Keratinocyte (primary cell): ENCODE results near the gene GLYAT. TPM values are rescaled to one million over a fixed set of nuclear protein-coding genes. Genes with fewer than 3 reads are reported as not detected.

Experiments used
- DNase-seq: peaks from one replicate; pipeline ENCODE4 v3.0.0-alpha.2; 2011; ENCODE audit warnings: low read depth, missing footprints, low spot score
- FAIRE-seq: peaks from 2 replicates; lab custom pipeline; 2011; peaks lifted over from hg19 to GRCh38; lab: Jason Lieb, UNC
- H2AFZ ChIP-seq: 2 replicates; pipeline ENCODE4 v1.6.0; 2012; ENCODE audit warnings: low read length, control low read depth, inconsistent platforms; ENCODE audit not compliant: control insufficient read depth
- H3K27ac ChIP-seq: 2 replicates; pipeline ENCODE4 v1.5.1; 2011; ENCODE audit warnings: low read length; ENCODE audit not compliant: control insufficient read depth, insufficient read depth
- H3K27me3 ChIP-seq: 3 replicates; pipeline ENCODE4 v1.6.0; 2011; ENCODE audit warnings: low read length; ENCODE audit not compliant: control insufficient read depth, insufficient read depth; ENCODE audit errors: extremely low read depth
- H3K36me3 ChIP-seq, 2 experiments: 2 replicates in 1 of 2; 3 replicates in 1 of 2; pipeline ENCODE4 v1.5.1; 2011; ENCODE audit warnings: low read length in 2 of 2, mild to moderate bottlenecking in 1 of 2; ENCODE audit not compliant: control insufficient read depth in 2 of 2, insufficient read depth in 2 of 2; ENCODE audit errors: extremely low read depth in 1 of 2
- H3K4me1 ChIP-seq: 3 replicates; pipeline ENCODE4 v1.5.1; 2011; ENCODE audit warnings: low read length; ENCODE audit not compliant: control insufficient read depth, insufficient read depth; ENCODE audit errors: extremely low read depth
- H3K4me2 ChIP-seq: 3 replicates; pipeline ENCODE4 v1.6.0; 2011; ENCODE audit warnings: low read depth, low read length; ENCODE audit not compliant: control insufficient read depth, insufficient read depth; ENCODE audit errors: extremely low read depth
- H3K4me3 ChIP-seq, 3 experiments: fragments of 200-600 bp in 1 of 3; sonication (generic) in 1 of 3; 2 replicates in 2 of 3; 3 replicates in 1 of 3; pipeline ENCODE4 v1.5.1; 2011 to 2016; ENCODE audit warnings: low read length in 3 of 3, mild to moderate bottlenecking in 3 of 3, control low read depth in 2 of 3, inconsistent platforms in 1 of 3, low read depth in 1 of 3, mixed read lengths in 1 of 3, mixed run types in 1 of 3, moderate library complexity in 1 of 3; ENCODE audit not compliant: control insufficient read depth in 2 of 3, insufficient read depth in 2 of 3; ENCODE audit errors: extremely low read depth in 1 of 3
- H3K79me2 ChIP-seq: 2 replicates; pipeline ENCODE4 v1.6.0; 2012; ENCODE audit warnings: low read length; ENCODE audit not compliant: control insufficient read depth, insufficient read depth
- H3K9ac ChIP-seq: 3 replicates; pipeline ENCODE4 v1.6.0; 2011; ENCODE audit warnings: low read length; ENCODE audit not compliant: control insufficient read depth, insufficient read depth; ENCODE audit errors: extremely low read depth
- H3K9me1 ChIP-seq: 3 replicates; pipeline ENCODE4 v1.6.0; 2011; ENCODE audit warnings: low read length; ENCODE audit not compliant: control insufficient read depth, insufficient read depth; ENCODE audit errors: extremely low read depth
- H3K9me3 ChIP-seq: 2 replicates; pipeline ENCODE4 v1.5.1; 2012; ENCODE audit warnings: low read depth, low read length; ENCODE audit not compliant: control insufficient read depth
- H4K20me1 ChIP-seq: 3 replicates; pipeline ENCODE4 v1.6.0; 2011; ENCODE audit warnings: low read length; ENCODE audit not compliant: control insufficient read depth, insufficient read depth; ENCODE audit errors: extremely low read depth
- CTCF ChIP-seq, 3 experiments: IDR thresholded peaks in 1 of 3; conservative IDR thresholded peaks in 1 of 3; optimal IDR thresholded peaks in 1 of 3; 2 replicates in 2 of 3; 3 replicates in 1 of 3; pipeline versions ENCODE3 to v1.5.1; 2011; ENCODE audit warnings: low read length in 3 of 3, mild to moderate bottlenecking in 3 of 3, moderate library complexity in 2 of 3, control low read depth in 1 of 3, inconsistent platforms in 1 of 3; ENCODE audit not compliant: insufficient read depth in 2 of 3; ENCODE audit errors: extremely low read depth in 1 of 3
- EZH2 ChIP-seq: IDR thresholded peaks from one replicate; pipeline ENCODE4 v1.6.1; 2012; ENCODE audit warnings: inconsistent platforms, mild to moderate bottlenecking, low read length, moderate library complexity
- dilution Hi-C: fragments of 300-500 bp; cut with MboI; formaldehyde crosslinking; loops from one replicate; pipeline ENCODE4 v1.7.0; 2020; ENCODE audit warnings: low sequenced_read_pairs; ENCODE audit not compliant: extremely low pct_ligation_motif_present
- polyA plus RNA-seq, 5 experiments: library from polyadenylated mRNA; depleted of rRNA in 3 of 5; stranded (reverse) in 3 of 5; stranded (forward) in 1 of 5; unstranded in 1 of 5; fragments of >200 nt; gene quantifications; 1 replicate in 1 of 5; 2 replicates in 3 of 5; 3 replicates in 1 of 5; pipeline versions ENCODE4 v1.2.1 to v1.2.3, GENCODE V29; 2011 to 2012; ENCODE audit warnings: missing spikeins in 2 of 5, low read depth in 1 of 5, low replicate concordance in 1 of 5

Gene GLYAT
- polyA plus RNA-seq, 1 donor (not counting 4 experiments of a cell fraction or from before 2014, with no cell fraction given) = 0.10 TPM

- DNase-seq = no peak
- peaks cover 17% of the 10 kb centered on the region for H3K4me1 ChIP-seq
- no peaks in the 10 kb centered on the region for H3K9me1 ChIP-seq
- TF ChIP-seq EZH2 (no peak), CTCF (optimal IDR thresholded peaks at IDR 0.05 in 1 of 3, IDR thresholded peaks at IDR 0.05 in 1 of 3, conservative IDR thresholded peaks at IDR 0.05 in 1 of 3; ENCODE audit: extremely low read depth in 1 of 3, insufficient read depth in 2 of 3, low read length in 3 of 3) (no peak)
- dilution Hi-C loops = no loop called here
- H3K27ac ChIP-seq = peak overlapping the region; percentile 50
- no peak overlapping the region for H2AFZ ChIP-seq
- H3K9ac ChIP-seq = peak overlapping the region; percentile 26
- no peaks in the 10 kb centered on the region for H4K20me1 ChIP-seq
- FAIRE-seq = no peak
- peak overlapping the region; percentile 59 for H3K4me2 ChIP-seq
- no peak overlapping the region for H3K4me3 ChIP-seq
- no peaks in the 10 kb centered on the region for H3K27me3 ChIP-seq
- no peaks in the 10 kb centered on the region for H3K9me3 ChIP-seq
- H3K79me2 ChIP-seq = no peaks in the 10 kb centered on the region
- no peaks in the 10 kb centered on the region for H3K36me3 ChIP-seq
Observed at GRCh38 chr11:58771458-58771855, 39.7 kb upstream of the GLYAT start.

GRCh38 chr11:58770627-58771457 is 39.1 kb upstream of the GLYAT start:
- Histone ChIP-seq H3K9ac (peak overlapping the region; percentile 52), H4K20me1 (no peaks in the 10 kb centered on the region), H3K4me1 (peaks cover 17% of the 10 kb centered on the region), H3K9me3 (no peaks in the 10 kb centered on the region), H3K4me2 (peak overlapping the region; percentile 59), H3K36me3 (no peaks in the 10 kb centered on the region), H3K4me3 (no peak overlapping the region), H2AFZ (peak overlapping the region; percentile 24), H3K79me2 (no peaks in the 10 kb centered on the region), H3K27me3 (no peaks in the 10 kb centered on the region), H3K27ac (peak overlapping the region; percentile 73), H3K9me1 (no peaks in the 10 kb centered on the region)
- dilution Hi-C loops = no loop called here
- TF ChIP-seq CTCF (optimal IDR thresholded peaks at IDR 0.05 in 1 of 3, IDR thresholded peaks at IDR 0.05 in 1 of 3, conservative IDR thresholded peaks at IDR 0.05 in 1 of 3; ENCODE audit: extremely low read depth in 1 of 3, insufficient read depth in 2 of 3, low read length in 3 of 3) (no peak), EZH2 (no peak)
- DNase-seq = peak; percentile 76
- peak; percentile 94 for FAIRE-seq
